ENCODE results near the gene PRAF2.

DNA sequence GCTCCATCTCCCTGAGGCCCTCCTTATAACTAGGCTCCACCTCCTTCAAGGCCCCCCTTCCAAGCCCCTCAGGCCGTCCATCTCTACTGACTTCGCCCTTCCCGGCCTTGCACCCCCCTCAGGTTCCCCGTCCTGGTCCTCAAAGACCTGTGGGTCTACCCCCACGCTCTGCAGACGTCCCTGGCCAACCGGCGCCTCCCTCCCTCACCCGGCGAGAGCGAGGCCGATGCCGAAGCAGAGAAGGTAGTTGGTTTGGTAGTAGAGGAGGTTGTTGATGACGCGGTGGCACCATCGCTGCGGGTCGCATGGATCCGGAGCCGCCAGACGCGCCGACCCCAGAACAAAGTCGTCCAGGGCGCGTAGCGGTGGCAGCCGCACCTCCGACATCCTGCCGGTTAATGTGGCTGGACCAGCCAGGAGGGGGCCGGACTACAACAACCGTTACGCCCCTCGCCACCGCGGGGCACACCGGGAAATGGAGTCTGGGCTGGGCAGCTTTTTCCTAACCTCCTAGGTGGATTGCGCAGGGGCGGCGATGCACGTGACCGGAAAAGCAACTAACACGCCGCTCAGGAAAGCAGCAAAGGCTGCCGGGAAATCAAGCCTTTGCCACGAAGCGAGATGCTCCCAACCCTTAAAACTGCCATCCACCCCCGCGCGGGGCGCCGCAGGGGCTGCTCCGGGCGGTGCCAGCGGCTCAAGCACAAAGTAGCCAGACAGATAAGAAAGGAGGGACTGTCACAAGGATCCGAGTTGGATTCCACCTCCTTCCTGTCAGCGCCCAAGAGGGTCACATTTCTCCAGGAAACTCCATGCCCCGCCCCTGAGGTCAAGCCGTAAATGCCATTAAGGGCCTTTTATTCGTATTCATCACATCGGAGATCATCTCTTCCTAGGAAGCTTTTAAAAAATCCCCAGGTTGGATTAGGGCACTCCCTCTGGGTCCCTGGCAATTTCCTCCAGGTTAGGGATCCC lies at the start of gene PRAF2:
- TF ChIP-seq SMC3 (conservative IDR thresholded peaks at IDR 0.05; ENCODE audit: insufficient read depth, low read depth, low read length) = no peak
- TF ChIP-seq TEAD1 (CRISPR knock-in tag; IDR thresholded peaks at IDR 0.05) = no peak
- no peak for TF ChIP-seq GATA2 (CRISPR knock-in tag; IDR thresholded peaks at IDR 0.05)
